WI38 (cell line): ENCODE results near the gene SPINT2.

Source experiments
- H3K4me3 ChIP-seq: 2 replicates; pipeline ENCODE4 v1.5.1; 2011; ENCODE audit warnings: low read depth, mild to moderate bottlenecking, control low read depth, low read length
- TF ChIP-seq, protein P1 (sequence below): IDR thresholded peaks from 2 replicates; pipeline ENCODE4 v1.5.1; 2012; ENCODE audit warnings: low read depth, mild to moderate bottlenecking, control low read depth, low read length

SPINT2 gene

DNA sequence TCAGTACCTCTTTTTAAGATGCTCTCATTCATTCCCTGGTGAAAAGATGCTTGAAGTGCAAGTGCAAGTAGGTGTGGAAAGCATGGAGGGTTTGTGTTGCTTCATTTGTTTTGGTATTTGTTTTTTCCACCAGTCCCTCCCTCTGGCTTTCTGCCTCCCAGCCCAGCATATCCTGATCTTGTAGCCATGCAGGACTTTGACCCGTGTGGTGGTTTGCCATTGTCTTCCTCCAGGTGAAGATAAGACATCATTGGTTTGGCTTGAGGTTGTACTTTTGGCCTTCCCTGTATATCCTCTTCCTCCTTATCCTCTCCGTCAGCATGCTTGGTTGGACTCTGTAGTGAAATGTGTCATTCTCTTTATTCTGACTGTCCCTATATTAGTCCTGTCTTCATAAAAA lies 9.1 kb downstream of the SPINT2 start:
- TF ChIP-seq, protein P1, sequence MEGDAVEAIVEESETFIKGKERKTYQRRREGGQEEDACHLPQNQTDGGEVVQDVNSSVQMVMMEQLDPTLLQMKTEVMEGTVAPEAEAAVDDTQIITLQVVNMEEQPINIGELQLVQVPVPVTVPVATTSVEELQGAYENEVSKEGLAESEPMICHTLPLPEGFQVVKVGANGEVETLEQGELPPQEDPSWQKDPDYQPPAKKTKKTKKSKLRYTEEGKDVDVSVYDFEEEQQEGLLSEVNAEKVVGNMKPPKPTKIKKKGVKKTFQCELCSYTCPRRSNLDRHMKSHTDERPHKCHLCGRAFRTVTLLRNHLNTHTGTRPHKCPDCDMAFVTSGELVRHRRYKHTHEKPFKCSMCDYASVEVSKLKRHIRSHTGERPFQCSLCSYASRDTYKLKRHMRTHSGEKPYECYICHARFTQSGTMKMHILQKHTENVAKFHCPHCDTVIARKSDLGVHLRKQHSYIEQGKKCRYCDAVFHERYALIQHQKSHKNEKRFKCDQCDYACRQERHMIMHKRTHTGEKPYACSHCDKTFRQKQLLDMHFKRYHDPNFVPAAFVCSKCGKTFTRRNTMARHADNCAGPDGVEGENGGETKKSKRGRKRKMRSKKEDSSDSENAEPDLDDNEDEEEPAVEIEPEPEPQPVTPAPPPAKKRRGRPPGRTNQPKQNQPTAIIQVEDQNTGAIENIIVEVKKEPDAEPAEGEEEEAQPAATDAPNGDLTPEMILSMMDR = no peak
- H3K4me3 ChIP-seq = no peak overlapping the region

DNA sequence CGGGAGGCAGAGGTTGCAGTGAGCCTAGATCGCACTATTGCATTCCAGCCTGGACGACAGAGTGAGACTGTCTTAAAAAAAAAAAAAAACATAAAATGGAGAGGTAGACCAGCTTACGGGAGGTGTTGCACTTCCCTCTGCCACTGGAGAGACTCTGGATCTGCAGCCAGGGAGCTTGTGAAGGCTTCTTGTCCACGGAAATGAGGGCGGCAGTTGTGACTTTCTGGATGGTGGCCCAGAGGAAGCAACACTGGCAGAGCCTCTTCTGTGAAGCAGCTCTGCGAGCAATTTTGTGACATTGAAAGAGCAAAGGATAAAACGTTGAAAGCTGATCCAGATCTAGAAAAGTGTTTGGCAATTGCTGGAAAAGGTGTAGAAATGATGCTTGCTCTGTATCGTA lies 10.4 kb downstream of the SPINT2 start:
- no peak overlapping the region for H3K4me3 ChIP-seq
- TF ChIP-seq, protein P1 = no peak

DNA sequence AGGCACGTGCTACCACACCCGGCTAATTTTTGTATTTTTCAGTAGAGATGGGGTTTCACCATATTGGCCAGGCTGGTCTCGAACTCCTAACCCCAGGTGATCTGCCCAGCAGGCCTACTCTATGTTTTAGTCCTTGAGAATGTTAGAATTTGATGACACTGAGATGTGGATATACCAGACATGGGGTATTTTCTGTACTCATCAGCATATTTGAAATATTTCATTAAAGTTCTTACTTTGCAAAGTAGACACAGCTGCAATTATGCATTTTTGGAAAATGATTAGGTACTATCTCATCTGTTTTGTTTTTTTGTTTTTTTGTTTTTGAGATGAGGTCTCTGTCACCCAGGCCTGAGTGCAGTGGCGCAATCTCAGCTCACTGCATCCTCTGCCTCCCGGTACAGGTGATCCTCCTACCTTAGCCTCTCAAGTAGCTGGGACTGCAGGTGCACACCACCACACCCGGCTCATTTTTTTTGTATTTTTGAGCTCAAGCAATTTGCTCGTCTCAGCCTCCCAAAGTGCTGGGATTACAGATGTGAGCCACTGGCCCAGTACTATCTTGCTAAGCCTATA lies 12.7 kb downstream of the SPINT2 start:
- no peak overlapping the region for H3K4me3 ChIP-seq
- TF ChIP-seq, protein P1 = no peak

DNA sequence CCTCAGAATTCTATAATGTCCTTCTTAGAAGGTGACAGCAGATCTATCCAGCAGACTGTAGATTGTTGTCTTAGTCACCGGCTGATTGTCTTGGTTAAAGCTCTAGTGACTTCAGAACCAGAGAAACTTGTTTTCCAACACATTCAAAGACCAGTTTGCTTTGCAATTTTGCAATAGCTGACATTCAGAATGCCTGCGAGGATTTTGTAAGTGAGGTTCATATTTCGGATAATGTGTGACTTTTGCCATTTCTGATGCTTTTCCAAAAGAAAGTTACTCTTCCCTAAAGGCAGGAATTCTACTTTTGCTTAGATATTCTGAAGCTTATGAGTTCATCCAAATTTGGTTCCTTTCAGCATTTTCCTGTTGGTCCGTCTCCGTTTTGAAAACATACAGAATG lies 13.2 kb downstream of the SPINT2 start:
- TF ChIP-seq, protein P1 = no peak
- H3K4me3 ChIP-seq = no peak overlapping the region

DNA sequence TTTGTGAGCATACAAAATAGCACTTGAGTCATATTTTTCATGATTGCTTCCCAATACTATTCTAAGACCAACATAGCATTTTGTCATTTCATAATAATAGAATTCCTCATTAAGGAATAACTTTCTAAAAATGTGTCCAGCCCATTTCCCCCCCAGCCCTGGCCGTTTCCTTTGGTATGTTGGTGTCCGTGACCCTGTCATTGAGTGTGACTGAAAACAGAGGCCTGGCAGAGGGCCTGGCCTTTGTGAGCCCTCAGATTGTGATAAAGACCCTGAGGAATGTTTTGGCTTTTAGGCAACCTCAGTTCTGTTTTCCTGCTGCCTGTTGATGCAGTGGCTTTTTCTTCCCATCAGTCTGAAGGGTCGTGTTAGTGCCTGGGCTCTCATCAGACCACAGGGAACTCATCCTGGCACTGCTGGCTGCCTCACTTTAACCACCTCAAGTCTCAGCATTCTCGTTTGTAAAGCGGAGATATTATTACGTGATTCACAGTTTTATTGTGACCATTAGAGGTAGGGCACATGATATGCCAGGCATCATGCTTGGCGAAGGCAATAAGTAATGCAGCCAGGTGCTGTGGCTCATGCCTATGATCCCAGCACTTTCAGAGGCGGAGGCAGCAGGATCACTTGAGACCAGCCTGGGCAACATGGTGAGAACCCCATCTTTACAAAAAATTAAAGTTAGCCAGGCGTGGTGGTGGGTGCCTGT lies 13.8 kb downstream of the SPINT2 start:
- TF ChIP-seq, protein P1 = no peak
- H3K4me3 ChIP-seq = no peak overlapping the region

DNA sequence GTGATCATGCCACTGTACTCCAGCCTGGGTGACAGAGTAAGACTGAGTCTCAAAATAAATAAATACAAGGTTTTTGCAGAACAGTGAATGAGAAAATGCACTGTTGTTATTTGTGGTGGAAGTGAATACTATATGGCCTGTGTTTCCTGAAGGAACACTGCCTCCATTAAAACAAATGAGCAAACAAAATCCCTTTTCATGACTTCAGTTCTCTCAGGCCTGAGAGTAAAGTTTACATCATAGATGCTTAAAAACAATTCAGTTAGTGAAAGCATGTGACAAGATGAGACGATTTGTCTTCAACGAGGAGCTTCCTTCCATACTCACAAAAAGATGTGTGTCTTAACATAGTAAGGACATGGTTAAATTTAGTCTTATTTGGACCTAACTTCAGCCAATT lies 14.4 kb downstream of the SPINT2 start:
- TF ChIP-seq, protein P1 = no peak
- H3K4me3 ChIP-seq = no peak overlapping the region
